Measurements from ENCODE around the gene MGMT. TPM values are rescaled to one million over a fixed set of nuclear protein-coding genes. Genes with fewer than 3 reads are reported as not detected.

The MGMT gene
- total and polyA plus RNA-seq, 2 experiments from 2014 or later, result 19.3 to 21.9 TPM

- Mint-ChIP-seq H3K4me1 (peaks cover 10% of the 10 kb centered on the region; the same call in 2 of the 3 replicates), H3K4me3 (no peak overlapping the region), H3K27me3 (ENCODE audit: insufficient read depth, low read depth, poor library complexity) (no peaks in the 10 kb centered on the region), H3K27ac (peak overlapping the region; percentile 83; the same call in 1 of the 2 replicates), H3K36me3 (ENCODE audit: low read depth) (no peaks in the 10 kb centered on the region), H3K9me3 (no peaks in the 10 kb centered on the region; the same call in 1 of the 3 replicates)
- Histone ChIP-seq H3K36me3 (ENCODE audit: insufficient read depth) (no peaks in the 10 kb centered on the region), H3K4me3 (no peak overlapping the region), H3K79me2 (replicated peaks; ENCODE audit: insufficient read depth) (no peaks in the 10 kb centered on the region), H4K20me1 (replicated peaks; ENCODE audit: insufficient read depth) (no peaks in the 10 kb centered on the region), H3K4me1 (ENCODE audit: insufficient read depth) (no peaks in the 10 kb centered on the region; the same call in 1 of the 2 replicates), H2AFZ (no peak overlapping the region), H3K9me2 (ENCODE audit: insufficient read depth) (no peaks in the 10 kb centered on the region), H3K27me3 (ENCODE audit: insufficient read depth) (no peaks in the 10 kb centered on the region), H3F3A (replicated peaks; ENCODE audit: low read depth) (no peaks in the 10 kb centered on the region), H3K4me2 (no peak overlapping the region), H3K27ac (ENCODE audit: low read depth) (no peak overlapping the region)
- ATAC-seq (peak; percentile 88), DNase-seq (ENCODE audit: low spot score) (peak; percentile 61)
- TF ChIP-seq, protein P1, sequence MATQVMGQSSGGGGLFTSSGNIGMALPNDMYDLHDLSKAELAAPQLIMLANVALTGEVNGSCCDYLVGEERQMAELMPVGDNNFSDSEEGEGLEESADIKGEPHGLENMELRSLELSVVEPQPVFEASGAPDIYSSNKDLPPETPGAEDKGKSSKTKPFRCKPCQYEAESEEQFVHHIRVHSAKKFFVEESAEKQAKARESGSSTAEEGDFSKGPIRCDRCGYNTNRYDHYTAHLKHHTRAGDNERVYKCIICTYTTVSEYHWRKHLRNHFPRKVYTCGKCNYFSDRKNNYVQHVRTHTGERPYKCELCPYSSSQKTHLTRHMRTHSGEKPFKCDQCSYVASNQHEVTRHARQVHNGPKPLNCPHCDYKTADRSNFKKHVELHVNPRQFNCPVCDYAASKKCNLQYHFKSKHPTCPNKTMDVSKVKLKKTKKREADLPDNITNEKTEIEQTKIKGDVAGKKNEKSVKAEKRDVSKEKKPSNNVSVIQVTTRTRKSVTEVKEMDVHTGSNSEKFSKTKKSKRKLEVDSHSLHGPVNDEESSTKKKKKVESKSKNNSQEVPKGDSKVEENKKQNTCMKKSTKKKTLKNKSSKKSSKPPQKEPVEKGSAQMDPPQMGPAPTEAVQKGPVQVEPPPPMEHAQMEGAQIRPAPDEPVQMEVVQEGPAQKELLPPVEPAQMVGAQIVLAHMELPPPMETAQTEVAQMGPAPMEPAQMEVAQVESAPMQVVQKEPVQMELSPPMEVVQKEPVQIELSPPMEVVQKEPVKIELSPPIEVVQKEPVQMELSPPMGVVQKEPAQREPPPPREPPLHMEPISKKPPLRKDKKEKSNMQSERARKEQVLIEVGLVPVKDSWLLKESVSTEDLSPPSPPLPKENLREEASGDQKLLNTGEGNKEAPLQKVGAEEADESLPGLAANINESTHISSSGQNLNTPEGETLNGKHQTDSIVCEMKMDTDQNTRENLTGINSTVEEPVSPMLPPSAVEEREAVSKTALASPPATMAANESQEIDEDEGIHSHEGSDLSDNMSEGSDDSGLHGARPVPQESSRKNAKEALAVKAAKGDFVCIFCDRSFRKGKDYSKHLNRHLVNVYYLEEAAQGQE (IDR thresholded peaks at IDR 0.05; ENCODE audit: unreplicated experiment), result no peak
- TF ChIP-seq, protein P2, sequence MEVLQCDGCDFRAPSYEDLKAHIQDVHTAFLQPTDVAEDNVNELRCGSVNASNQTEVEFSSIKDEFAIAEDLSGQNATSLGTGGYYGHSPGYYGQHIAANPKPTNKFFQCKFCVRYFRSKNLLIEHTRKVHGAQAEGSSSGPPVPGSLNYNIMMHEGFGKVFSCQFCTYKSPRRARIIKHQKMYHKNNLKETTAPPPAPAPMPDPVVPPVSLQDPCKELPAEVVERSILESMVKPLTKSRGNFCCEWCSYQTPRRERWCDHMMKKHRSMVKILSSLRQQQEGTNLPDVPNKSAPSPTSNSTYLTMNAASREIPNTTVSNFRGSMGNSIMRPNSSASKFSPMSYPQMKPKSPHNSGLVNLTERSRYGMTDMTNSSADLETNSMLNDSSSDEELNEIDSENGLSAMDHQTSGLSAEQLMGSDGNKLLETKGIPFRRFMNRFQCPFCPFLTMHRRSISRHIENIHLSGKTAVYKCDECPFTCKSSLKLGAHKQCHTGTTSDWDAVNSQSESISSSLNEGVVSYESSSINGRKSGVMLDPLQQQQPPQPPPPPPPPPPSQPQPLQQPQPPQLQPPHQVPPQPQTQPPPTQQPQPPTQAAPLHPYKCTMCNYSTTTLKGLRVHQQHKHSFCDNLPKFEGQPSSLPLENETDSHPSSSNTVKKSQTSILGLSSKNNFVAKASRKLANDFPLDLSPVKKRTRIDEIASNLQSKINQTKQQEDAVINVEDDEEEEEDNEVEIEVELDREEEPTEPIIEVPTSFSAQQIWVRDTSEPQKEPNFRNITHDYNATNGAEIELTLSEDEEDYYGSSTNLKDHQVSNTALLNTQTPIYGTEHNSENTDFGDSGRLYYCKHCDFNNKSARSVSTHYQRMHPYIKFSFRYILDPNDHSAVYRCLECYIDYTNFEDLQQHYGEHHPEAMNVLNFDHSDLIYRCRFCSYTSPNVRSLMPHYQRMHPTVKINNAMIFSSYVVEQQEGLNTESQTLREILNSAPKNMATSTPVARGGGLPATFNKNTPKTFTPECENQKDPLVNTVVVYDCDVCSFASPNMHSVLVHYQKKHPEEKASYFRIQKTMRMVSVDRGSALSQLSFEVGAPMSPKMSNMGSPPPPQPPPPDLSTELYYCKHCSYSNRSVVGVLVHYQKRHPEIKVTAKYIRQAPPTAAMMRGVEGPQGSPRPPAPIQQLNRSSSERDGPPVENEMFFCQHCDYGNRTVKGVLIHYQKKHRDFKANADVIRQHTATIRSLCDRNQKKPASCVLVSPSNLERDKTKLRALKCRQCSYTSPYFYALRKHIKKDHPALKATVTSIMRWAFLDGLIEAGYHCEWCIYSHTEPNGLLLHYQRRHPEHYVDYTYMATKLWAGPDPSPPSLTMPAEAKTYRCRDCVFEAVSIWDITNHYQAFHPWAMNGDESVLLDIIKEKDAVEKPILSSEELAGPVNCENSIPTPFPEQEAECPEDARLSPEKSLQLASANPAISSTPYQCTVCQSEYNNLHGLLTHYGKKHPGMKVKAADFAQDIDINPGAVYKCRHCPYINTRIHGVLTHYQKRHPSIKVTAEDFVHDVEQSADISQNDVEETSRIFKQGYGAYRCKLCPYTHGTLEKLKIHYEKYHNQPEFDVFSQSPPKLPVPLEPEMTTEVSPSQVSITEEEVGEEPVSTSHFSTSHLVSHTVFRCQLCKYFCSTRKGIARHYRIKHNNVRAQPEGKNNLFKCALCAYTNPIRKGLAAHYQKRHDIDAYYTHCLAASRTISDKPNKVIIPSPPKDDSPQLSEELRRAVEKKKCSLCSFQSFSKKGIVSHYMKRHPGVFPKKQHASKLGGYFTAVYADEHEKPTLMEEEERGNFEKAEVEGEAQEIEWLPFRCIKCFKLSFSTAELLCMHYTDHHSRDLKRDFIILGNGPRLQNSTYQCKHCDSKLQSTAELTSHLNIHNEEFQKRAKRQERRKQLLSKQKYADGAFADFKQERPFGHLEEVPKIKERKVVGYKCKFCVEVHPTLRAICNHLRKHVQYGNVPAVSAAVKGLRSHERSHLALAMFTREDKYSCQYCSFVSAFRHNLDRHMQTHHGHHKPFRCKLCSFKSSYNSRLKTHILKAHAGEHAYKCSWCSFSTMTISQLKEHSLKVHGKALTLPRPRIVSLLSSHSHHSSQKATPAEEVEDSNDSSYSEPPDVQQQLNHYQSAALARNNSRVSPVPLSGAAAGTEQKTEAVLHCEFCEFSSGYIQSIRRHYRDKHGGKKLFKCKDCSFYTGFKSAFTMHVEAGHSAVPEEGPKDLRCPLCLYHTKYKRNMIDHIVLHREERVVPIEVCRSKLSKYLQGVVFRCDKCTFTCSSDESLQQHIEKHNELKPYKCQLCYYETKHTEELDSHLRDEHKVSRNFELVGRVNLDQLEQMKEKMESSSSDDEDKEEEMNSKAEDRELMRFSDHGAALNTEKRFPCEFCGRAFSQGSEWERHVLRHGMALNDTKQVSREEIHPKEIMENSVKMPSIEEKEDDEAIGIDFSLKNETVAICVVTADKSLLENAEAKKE (CRISPR knock-in tag; IDR thresholded peaks at IDR 0.05), result 0 out of 2 replicates have a peak, but pooled peaks have one; percentile 36
- no peak for TF ChIP-seq ZNF331 (CRISPR knock-in tag; IDR thresholded peaks at IDR 0.05; ENCODE audit: low read depth)
- no peak for TF ChIP-seq NANOG (IDR thresholded peaks at IDR 0.05; ENCODE audit: borderline replicate concordance)
- TF ChIP-seq, protein P3, sequence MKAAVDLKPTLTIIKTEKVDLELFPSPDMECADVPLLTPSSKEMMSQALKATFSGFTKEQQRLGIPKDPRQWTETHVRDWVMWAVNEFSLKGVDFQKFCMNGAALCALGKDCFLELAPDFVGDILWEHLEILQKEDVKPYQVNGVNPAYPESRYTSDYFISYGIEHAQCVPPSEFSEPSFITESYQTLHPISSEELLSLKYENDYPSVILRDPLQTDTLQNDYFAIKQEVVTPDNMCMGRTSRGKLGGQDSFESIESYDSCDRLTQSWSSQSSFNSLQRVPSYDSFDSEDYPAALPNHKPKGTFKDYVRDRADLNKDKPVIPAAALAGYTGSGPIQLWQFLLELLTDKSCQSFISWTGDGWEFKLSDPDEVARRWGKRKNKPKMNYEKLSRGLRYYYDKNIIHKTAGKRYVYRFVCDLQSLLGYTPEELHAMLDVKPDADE (IDR thresholded peaks at IDR 0.05), result no peak
- TF ChIP-seq, protein P4, sequence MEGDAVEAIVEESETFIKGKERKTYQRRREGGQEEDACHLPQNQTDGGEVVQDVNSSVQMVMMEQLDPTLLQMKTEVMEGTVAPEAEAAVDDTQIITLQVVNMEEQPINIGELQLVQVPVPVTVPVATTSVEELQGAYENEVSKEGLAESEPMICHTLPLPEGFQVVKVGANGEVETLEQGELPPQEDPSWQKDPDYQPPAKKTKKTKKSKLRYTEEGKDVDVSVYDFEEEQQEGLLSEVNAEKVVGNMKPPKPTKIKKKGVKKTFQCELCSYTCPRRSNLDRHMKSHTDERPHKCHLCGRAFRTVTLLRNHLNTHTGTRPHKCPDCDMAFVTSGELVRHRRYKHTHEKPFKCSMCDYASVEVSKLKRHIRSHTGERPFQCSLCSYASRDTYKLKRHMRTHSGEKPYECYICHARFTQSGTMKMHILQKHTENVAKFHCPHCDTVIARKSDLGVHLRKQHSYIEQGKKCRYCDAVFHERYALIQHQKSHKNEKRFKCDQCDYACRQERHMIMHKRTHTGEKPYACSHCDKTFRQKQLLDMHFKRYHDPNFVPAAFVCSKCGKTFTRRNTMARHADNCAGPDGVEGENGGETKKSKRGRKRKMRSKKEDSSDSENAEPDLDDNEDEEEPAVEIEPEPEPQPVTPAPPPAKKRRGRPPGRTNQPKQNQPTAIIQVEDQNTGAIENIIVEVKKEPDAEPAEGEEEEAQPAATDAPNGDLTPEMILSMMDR (conservative IDR thresholded peaks at IDR 0.05; ENCODE audit: low read depth in 2 of 2), result peak in 1 of 2 experiments; percentile 14; a peak in 1 of 4 replicates
- TF ChIP-seq POLR2AphosphoS5 (IDR thresholded peaks at IDR 0.05; ENCODE audit: low read depth), result no peak
- TF ChIP-seq STAT1 (IDR thresholded peaks at IDR 0.05; ENCODE audit: unreplicated experiment), result no peak
- no peak for TF ChIP-seq CREB1 (CRISPR knock-in tag; IDR thresholded peaks at IDR 0.05; ENCODE audit: low read depth)
- no peak for TF ChIP-seq ZNF114 (CRISPR knock-in tag; IDR thresholded peaks at IDR 0.05)
- TF ChIP-seq EZH2phosphoT487 (IDR thresholded peaks at IDR 0.05; ENCODE audit: unreplicated experiment), result no peak
- no peak for TF ChIP-seq JUNB (IDR thresholded peaks at IDR 0.05; ENCODE audit: unreplicated experiment)
- TF ChIP-seq EZH2 (IDR thresholded peaks at IDR 0.05; ENCODE audit: low read depth, unreplicated experiment), result no peak
These were observed 20.9 kb upstream of the MGMT start for GRCh38 chr10:129446183-129446581.
